ENCODE data around the gene CXADR. TPM values are rescaled to one million over a fixed set of nuclear protein-coding genes. Genes with fewer than 3 reads are reported as not detected.

CXADR gene
- total and polyA plus RNA-seq, 9 donors = 0.32 to 3.6 (median 0.59) TPM

DNA sequence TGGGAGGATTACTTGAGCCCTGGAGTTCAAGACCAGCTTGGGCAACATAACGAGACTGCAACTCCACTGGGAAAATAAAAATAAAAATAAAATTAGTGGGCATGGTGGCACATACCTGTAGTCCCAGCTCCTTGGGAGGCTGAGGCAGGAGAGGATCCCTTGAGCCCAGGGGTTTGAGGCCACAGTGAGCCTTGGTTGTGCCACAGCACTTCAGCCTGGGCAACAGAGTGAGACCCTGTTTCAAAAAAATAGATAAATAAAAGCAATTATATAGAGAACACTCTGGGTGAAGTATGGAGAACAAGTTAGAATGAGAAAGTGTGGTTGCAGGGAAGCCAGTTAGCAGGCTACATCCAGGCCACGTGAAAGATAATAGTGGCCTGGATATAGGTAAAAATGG is 25.7 kb downstream of the CXADR start:
- Histone ChIP-seq H3K4me3 (ENCODE audit: low read length) (no peak overlapping the region), H3K36me3 (ENCODE audit: control insufficient read depth, insufficient read depth, low read length) (no peaks in the 10 kb centered on the region), H3K27me3 (ENCODE audit: control insufficient read depth, insufficient read depth, low read length) (no peaks in the 10 kb centered on the region), H3K4me1 (ENCODE audit: control insufficient read depth, insufficient read depth, low read length) (no peaks in the 10 kb centered on the region), H3K27ac (ENCODE audit: low read length) (no peak overlapping the region), H3K9me3 (replicated peaks; ENCODE audit: control insufficient read depth, low read depth, low read length) (no peaks in the 10 kb centered on the region)
- no peak for DNase-seq
- WGBS (ENCODE audit: insufficient coverage) = 76% methylated on average over 2 of the region's 2 CpGs

DNA sequence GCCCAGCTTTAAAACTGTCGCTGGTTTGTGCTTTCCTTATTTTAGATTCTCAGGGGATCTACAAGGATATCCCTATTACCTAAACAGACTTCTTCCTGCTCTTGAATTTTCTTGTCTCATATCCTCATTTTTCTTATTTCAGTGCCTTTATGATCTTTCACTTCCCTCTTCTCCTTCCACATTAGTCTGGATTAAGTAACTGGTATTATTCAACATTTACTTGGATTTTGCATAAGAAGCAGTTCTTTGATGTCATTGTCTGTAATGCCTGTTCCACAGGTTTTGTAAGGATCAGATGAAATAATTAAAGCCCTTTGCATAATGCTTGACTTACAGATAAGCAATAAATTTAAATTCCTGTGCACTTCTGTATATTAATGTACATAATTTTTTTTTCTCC is 26.5 kb downstream of the CXADR start:
- Histone ChIP-seq H3K9me3 (replicated peaks; ENCODE audit: control insufficient read depth, low read depth, low read length) (no peaks in the 10 kb centered on the region), H3K36me3 (ENCODE audit: control insufficient read depth, insufficient read depth, low read length) (no peaks in the 10 kb centered on the region), H3K27me3 (ENCODE audit: control insufficient read depth, insufficient read depth, low read length) (no peaks in the 10 kb centered on the region), H3K27ac (ENCODE audit: low read length) (no peak overlapping the region), H3K4me1 (ENCODE audit: control insufficient read depth, insufficient read depth, low read length) (no peaks in the 10 kb centered on the region), H3K4me3 (ENCODE audit: low read length) (no peak overlapping the region)
- WGBS (ENCODE audit: insufficient coverage) = no CpG with 5 or more reads among the region's 1 CpG
- DNase-seq = peak; percentile 34

GRCh38 chr21:17539743-17540341 is 27.0 kb downstream of the CXADR start:
- Histone ChIP-seq H3K27ac (ENCODE audit: low read length) (no peak overlapping the region), H3K4me1 (ENCODE audit: control insufficient read depth, insufficient read depth, low read length) (no peaks in the 10 kb centered on the region), H3K36me3 (ENCODE audit: control insufficient read depth, insufficient read depth, low read length) (no peaks in the 10 kb centered on the region), H3K27me3 (ENCODE audit: control insufficient read depth, insufficient read depth, low read length) (no peaks in the 10 kb centered on the region), H3K9me3 (replicated peaks; ENCODE audit: control insufficient read depth, low read depth, low read length) (no peaks in the 10 kb centered on the region), H3K4me3 (ENCODE audit: low read length) (no peak overlapping the region)
- WGBS (ENCODE audit: insufficient coverage) = 82% methylated on average over 2 of the region's 9 CpGs
- no peak for DNase-seq

DNA sequence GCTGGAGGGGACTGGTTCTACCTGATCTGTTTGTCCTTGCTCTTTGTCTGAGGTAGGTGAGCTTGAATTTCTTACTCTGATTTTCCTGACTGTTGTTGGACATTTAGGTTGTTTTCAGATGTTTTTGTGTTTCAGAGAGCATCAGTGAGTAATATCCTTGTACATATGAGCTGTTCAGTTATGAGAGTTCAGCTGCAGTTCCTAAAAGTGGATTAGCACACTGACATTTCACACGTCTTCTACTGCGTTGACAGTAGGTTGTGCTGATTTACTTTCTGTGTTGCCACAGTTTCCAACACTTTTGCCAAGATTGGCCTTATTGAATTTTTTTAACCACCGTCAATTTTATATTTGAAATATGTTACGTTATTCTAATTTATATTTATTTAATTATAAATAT is 27.7 kb downstream of the CXADR start:
- Histone ChIP-seq H3K9me3 (replicated peaks; ENCODE audit: control insufficient read depth, low read depth, low read length) (no peaks in the 10 kb centered on the region), H3K4me3 (ENCODE audit: low read length) (no peak overlapping the region), H3K27me3 (ENCODE audit: control insufficient read depth, insufficient read depth, low read length) (no peaks in the 10 kb centered on the region), H3K4me1 (ENCODE audit: control insufficient read depth, insufficient read depth, low read length) (no peaks in the 10 kb centered on the region), H3K36me3 (ENCODE audit: control insufficient read depth, insufficient read depth, low read length) (no peaks in the 10 kb centered on the region), H3K27ac (ENCODE audit: low read length) (no peak overlapping the region)
- no CpG with 5 or more reads among the region's 4 CpGs for WGBS (ENCODE audit: insufficient coverage)
- no peak for DNase-seq

DNA sequence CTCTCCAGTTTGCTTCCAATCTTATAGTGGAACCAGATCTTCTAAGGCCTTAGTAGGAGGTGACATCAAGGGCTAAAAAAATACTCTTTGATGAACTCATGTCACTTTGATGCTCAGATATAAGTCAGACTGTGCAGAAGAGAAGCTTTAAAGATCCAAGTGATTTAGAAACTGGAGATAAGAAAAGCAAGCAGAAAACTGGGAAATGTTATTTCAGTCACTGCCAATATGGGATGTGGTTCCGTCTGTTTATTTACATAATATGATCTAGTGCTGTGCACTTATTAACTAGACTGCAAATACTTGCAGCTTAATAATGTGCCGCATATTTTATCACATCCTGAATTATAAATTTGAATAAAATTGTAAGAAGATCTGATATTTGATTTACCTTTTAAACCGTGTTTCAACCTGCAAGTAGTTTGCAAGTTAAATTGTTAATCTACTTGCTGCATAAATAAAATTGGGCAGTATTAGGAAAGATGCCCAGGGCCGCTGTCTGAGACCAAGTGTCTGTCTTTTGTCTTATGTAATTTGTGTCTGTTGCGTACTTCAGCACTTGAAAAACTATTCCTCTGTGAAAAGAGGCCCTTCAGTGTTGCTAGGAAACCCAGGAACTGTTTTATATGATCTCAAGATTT is 29.6 kb downstream of the CXADR start:
- H3K4me3 ChIP-seq (ENCODE audit: low read length) = no peak overlapping the region
- H3K27ac ChIP-seq (ENCODE audit: low read length) = no peak overlapping the region
- no peaks in the 10 kb centered on the region for H3K4me1 ChIP-seq (ENCODE audit: control insufficient read depth, insufficient read depth, low read length)
- no peaks in the 10 kb centered on the region for H3K36me3 ChIP-seq (ENCODE audit: control insufficient read depth, insufficient read depth, low read length)
- no peaks in the 10 kb centered on the region for H3K9me3 ChIP-seq (replicated peaks; ENCODE audit: control insufficient read depth, low read depth, low read length)
- DNase-seq = peak; percentile 38
- no peaks in the 10 kb centered on the region for H3K27me3 ChIP-seq (ENCODE audit: control insufficient read depth, insufficient read depth, low read length)
- 0% methylated on average over 1 of the region's 5 CpGs for WGBS (ENCODE audit: insufficient coverage)

DNA sequence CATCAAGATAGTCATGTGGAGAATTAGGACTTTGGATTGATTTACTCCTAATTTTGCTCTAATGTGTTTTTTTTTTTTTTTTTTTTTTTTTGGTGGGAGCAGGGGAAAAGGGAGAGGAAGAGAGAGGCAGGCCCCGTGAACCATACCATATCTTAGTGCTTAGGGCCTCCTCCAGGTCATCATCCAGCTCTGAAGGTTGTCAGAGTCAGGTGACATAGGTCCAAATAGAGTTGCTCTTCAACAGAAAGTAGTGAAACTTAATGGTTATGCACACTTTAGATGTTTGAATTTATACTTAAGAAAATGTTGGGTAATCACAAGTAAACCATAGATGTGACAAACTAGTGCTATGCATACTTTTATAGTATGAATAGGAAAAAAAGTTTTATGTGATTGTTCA is 32.2 kb downstream of the CXADR start:
- H3K27ac ChIP-seq (ENCODE audit: low read length) = no peak overlapping the region
- 80% methylated on average over 1 of the region's 1 CpG for WGBS (ENCODE audit: insufficient coverage)
- DNase-seq = no peak
- no peak overlapping the region for H3K4me3 ChIP-seq (ENCODE audit: low read length)
- no peaks in the 10 kb centered on the region for H3K4me1 ChIP-seq (ENCODE audit: control insufficient read depth, insufficient read depth, low read length)
- H3K36me3 ChIP-seq (ENCODE audit: control insufficient read depth, insufficient read depth, low read length) = no peaks in the 10 kb centered on the region
- H3K9me3 ChIP-seq (replicated peaks; ENCODE audit: control insufficient read depth, low read depth, low read length) = no peaks in the 10 kb centered on the region
- H3K27me3 ChIP-seq (ENCODE audit: control insufficient read depth, insufficient read depth, low read length) = no peaks in the 10 kb centered on the region

DNA sequence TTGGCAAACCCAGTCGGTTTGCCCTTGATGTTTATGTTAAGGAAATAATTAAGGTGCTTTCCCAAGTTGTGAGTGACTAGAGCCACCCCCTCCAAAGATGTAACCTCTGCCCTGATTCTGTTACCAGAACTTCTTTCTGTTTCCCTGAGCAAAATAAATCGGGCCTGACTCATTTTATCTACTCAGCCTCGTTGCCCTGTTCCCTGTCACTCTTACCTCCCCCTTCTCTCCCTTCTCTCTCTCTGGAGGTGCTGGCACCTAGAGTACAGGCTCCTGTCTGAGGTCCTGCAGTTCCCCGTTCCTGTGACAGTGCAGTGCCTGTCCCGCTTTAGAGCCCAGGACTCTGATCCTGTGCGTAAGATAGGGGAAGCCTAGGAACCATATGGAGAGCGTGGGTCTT is 35.4 kb downstream of the CXADR start:
- no peak overlapping the region for H3K27ac ChIP-seq (ENCODE audit: low read length)
- no peaks in the 10 kb centered on the region for H3K27me3 ChIP-seq (ENCODE audit: control insufficient read depth, insufficient read depth, low read length)
- H3K4me1 ChIP-seq (ENCODE audit: control insufficient read depth, insufficient read depth, low read length) = no peaks in the 10 kb centered on the region
- H3K36me3 ChIP-seq (ENCODE audit: control insufficient read depth, insufficient read depth, low read length) = no peaks in the 10 kb centered on the region
- 85% methylated on average over 4 of the region's 7 CpGs for WGBS (ENCODE audit: insufficient coverage)
- H3K4me3 ChIP-seq (ENCODE audit: low read length) = no peak overlapping the region
- no peak for DNase-seq
- no peaks in the 10 kb centered on the region for H3K9me3 ChIP-seq (replicated peaks; ENCODE audit: control insufficient read depth, low read depth, low read length)

DNA sequence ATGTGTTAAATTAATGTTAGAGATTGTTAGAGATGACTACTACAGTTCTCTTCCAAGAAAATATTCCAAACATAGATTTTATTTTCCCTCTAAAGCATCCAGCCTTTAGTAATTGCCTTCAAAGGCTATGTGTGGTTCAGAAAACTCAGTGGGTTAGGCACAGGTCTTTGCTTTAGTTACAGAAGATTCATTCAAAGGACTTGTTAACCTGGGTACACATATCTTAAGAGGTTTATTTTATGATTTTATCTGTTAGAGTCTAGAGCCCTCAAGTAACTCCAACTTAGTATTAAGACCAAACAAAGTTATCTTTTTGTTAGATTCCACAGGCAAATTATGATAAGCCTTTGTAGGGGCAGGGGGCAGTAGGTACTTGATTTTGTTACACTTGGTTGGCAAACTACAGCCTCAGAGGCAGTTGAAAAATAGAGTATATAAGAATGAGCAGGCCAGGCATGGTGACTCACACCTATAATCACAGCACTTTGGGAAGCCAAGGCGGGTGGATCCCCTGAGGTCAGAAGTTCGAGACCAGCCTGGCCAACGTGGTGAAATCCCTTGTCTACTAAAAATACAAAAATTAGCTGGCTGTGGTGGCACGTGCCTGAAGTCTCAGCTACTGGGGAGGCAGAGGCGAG is 37.9 kb downstream of the CXADR start:
- H3K4me1 ChIP-seq (ENCODE audit: control insufficient read depth, insufficient read depth, low read length) = no peaks in the 10 kb centered on the region
- DNase-seq = no peak
- no peak overlapping the region for H3K27ac ChIP-seq (ENCODE audit: low read length)
- H3K9me3 ChIP-seq (replicated peaks; ENCODE audit: control insufficient read depth, low read depth, low read length) = no peaks in the 10 kb centered on the region
- H3K27me3 ChIP-seq (ENCODE audit: control insufficient read depth, insufficient read depth, low read length) = no peaks in the 10 kb centered on the region
- no CpG with 5 or more reads among the region's 5 CpGs for WGBS (ENCODE audit: insufficient coverage)
- H3K4me3 ChIP-seq (ENCODE audit: low read length) = no peak overlapping the region
- no peaks in the 10 kb centered on the region for H3K36me3 ChIP-seq (ENCODE audit: control insufficient read depth, insufficient read depth, low read length)

DNA sequence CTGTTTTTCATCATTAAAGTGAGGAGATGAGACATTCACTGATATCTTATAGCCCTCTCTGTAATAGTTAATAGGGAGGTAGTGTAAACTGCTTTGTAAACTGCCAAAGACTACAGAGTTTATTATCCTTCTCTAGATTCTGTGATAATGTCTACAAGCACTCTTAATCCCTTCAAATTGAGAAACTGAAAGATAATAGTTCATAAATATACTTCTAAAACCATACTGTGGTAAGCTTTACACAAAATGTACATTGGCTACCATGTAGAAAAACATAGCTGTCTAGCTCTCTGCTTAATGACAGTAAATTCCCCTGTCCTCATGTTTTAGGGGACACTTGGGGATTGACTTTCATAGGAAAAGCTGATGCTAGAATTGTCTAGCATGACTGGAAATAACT is 39.6 kb downstream of the CXADR start:
- Histone ChIP-seq H3K4me1 (ENCODE audit: control insufficient read depth, insufficient read depth, low read length) (no peaks in the 10 kb centered on the region), H3K27ac (ENCODE audit: low read length) (no peak overlapping the region), H3K9me3 (replicated peaks; ENCODE audit: control insufficient read depth, low read depth, low read length) (no peaks in the 10 kb centered on the region), H3K36me3 (ENCODE audit: control insufficient read depth, insufficient read depth, low read length) (no peaks in the 10 kb centered on the region), H3K4me3 (ENCODE audit: low read length) (no peak overlapping the region), H3K27me3 (ENCODE audit: control insufficient read depth, insufficient read depth, low read length) (no peaks in the 10 kb centered on the region)
- peak; percentile 13 for DNase-seq

GRCh38 chr21:17554120-17554519 is 41.3 kb downstream of the CXADR start:
- Histone ChIP-seq H3K9me3 (replicated peaks; ENCODE audit: control insufficient read depth, low read depth, low read length) (no peaks in the 10 kb centered on the region), H3K4me1 (ENCODE audit: control insufficient read depth, insufficient read depth, low read length) (no peaks in the 10 kb centered on the region), H3K36me3 (ENCODE audit: control insufficient read depth, insufficient read depth, low read length) (no peaks in the 10 kb centered on the region), H3K27me3 (ENCODE audit: control insufficient read depth, insufficient read depth, low read length) (no peaks in the 10 kb centered on the region), H3K4me3 (ENCODE audit: low read length) (no peak overlapping the region), H3K27ac (ENCODE audit: low read length) (no peak overlapping the region)
- WGBS (ENCODE audit: insufficient coverage) = no CpG with 5 or more reads among the region's 2 CpGs
- no peak for DNase-seq

Data from muscle of leg (tissue), 11 donors.